Measurements from ENCODE around the gene KCNMA1.

KCNMA1 gene

DNA sequence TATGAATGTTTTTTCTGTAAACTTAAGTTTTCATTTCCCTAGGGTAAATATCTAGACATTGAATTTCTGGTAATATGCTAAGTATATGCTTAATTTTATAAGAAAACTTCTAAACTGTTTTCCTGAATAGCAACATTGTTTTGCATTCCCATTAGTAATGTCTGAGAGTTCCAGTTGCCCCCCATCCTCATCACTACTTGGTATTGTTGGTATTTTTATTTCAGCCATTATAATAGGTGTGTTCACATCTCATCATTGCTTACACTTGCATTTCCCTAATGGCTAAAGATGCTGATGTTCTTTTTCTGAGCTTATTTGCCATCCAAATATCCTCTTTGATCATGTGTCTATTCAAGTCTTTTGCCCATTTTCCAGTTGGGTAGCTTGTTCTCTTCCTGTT is 269.6 kb downstream of the KCNMA1 start:
- no peak overlapping the region for H3K27ac ChIP-seq
- TF ChIP-seq, protein P1, sequence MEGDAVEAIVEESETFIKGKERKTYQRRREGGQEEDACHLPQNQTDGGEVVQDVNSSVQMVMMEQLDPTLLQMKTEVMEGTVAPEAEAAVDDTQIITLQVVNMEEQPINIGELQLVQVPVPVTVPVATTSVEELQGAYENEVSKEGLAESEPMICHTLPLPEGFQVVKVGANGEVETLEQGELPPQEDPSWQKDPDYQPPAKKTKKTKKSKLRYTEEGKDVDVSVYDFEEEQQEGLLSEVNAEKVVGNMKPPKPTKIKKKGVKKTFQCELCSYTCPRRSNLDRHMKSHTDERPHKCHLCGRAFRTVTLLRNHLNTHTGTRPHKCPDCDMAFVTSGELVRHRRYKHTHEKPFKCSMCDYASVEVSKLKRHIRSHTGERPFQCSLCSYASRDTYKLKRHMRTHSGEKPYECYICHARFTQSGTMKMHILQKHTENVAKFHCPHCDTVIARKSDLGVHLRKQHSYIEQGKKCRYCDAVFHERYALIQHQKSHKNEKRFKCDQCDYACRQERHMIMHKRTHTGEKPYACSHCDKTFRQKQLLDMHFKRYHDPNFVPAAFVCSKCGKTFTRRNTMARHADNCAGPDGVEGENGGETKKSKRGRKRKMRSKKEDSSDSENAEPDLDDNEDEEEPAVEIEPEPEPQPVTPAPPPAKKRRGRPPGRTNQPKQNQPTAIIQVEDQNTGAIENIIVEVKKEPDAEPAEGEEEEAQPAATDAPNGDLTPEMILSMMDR (IDR thresholded peaks at IDR 0.05): no peak
- TF ChIP-seq ZFX (IDR thresholded peaks at IDR 0.05; ENCODE audit: borderline replicate concordance): no peak

DNA sequence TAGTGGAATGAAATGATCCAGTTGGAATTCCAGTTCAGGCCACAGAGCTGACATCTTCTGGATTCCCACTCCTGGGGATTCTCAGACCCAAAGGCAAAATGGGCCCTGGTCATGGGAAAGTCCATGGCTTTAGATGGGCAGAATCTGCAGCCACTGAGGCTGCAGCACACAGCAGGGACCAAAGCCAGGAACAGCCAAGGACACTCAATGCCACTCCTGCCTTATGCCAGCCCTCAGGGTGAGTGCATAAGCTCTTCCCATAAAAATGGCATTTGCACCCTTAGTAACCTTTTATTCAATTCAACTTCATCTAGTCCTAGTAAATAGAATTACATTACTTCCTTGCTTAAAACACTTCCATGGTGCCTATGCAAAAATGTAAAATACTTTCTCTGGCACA is 274.4 kb downstream of the KCNMA1 start:
- H3K27ac ChIP-seq: peak overlapping the region; percentile 44
- TF ChIP-seq, protein P1 (IDR thresholded peaks at IDR 0.05): no peak
- TF ChIP-seq ZFX (IDR thresholded peaks at IDR 0.05; ENCODE audit: borderline replicate concordance): no peak

DNA sequence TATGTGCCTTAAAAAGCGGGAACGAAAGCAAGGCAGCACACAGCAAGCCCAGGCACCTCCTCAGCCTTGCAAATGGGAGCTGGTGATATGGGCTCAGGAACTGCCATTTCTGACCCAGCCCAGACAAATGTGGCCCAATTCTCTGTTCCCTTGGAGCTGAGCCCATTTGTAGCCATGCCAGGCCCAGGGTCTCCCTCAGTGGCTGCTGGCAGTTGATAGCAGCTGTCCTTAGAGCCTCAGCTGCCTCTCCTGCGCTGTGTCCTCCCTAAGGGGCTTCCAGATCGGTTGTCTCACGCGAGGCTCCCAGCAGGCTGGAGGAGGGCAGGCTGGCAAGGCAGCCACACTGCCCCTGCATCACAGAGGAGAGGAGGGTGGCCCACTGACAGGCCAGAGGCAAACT is 275.8 kb downstream of the KCNMA1 start:
- TF ChIP-seq, protein P1 (IDR thresholded peaks at IDR 0.05): no peak
- TF ChIP-seq ZFX (IDR thresholded peaks at IDR 0.05; ENCODE audit: borderline replicate concordance): no peak
- H3K27ac ChIP-seq: no peak overlapping the region

DNA sequence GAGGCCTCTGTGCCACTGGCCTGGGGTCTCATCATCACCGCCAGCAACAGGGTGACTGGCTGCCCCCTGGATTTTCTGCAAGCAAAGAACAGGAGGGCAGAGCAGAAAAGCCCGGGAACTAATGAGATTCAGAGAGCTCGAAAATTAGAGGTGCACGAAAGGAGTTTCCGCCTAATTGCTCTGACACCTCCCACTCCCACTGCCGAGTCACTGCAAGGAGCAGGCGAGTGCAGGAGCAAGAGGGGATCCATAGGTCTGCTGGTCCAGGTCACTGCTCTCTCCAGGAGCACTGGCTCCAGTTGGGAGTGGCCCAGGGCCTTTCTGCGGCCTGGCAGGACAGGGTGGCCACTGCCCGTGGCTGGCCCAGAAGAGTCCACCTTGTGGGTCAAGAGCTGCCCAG is 276.2 kb downstream of the KCNMA1 start:
- TF ChIP-seq, protein P1 (IDR thresholded peaks at IDR 0.05): no peak
- TF ChIP-seq ZFX (IDR thresholded peaks at IDR 0.05; ENCODE audit: borderline replicate concordance): no peak

DNA sequence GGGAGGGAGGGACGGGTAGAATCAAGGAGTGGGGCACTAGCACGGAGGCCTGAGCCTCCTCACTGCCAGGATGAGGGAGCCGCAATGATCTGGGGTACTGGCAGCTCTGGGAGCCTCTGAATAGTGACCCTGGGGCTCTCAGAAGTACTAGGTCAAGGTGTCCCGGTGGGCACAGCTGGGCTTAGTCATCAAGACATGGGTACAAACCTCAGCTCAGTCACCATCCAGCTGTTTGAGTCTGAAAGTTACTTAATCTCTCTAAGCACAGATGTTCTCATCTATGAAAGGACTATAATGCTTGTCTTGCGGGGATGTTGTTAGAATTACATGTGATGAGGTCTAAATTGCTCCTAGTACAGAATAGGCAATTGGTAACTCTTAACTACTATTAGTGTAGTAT is 276.8 kb downstream of the KCNMA1 start:
- TF ChIP-seq, protein P1 (IDR thresholded peaks at IDR 0.05): no peak
- no peak for TF ChIP-seq ZFX (IDR thresholded peaks at IDR 0.05; ENCODE audit: borderline replicate concordance)
- H3K27ac ChIP-seq: no peak overlapping the region

More for the DNA sequence above, 276.2 kb downstream of the KCNMA1 start:
- H3K27ac ChIP-seq: no peak overlapping the region

DNA sequence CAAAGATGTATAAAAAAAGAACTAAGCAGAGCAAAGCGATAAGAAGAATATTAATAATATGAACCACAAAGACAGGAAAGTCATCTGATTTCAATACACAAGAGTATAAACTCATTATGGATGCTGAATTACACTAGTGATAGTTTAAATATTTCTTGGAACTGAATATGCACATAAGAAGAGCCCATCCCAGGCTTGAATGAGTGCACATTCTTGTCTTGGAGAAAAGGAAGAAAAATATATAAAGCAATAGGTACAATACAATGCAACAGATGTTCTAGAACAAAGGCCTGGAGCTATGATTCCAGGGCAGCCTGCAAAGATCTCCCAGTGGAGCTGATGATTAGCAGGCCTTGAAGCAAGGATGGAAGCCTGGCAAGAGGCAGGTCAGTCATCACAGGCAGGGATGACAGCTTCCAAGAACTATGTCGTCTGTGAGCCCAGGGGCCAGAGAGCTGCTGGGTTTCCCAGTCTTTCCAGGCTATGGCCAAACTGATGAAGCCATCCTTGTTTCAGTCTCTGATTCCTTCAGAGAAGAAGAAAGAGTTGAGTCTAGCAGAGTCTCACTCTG is 277.6 kb downstream of the KCNMA1 start:
- TF ChIP-seq ZFX (IDR thresholded peaks at IDR 0.05; ENCODE audit: borderline replicate concordance): no peak
- TF ChIP-seq, protein P1 (IDR thresholded peaks at IDR 0.05): no peak
- no peak overlapping the region for H3K27ac ChIP-seq

DNA sequence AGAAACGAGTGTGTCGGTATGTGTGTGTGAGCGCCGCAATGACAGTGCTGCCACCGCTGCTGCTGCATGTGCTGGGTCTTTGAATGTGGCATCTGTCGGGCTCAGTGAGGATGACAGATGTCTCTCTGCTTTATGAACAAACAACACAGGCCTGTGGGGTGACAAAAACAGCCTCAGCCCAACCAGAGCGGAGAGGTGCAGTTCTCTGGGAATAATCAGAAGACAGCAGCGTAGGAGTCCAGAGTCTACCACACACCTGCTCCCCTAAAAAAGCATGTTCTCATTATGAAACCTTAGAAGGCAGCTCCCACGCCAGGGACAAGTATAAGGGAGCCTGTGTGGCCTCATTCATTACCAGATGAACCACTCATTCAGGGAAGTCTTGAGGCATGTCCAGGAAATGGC is 278.3 kb downstream of the KCNMA1 start:
- TF ChIP-seq, protein P1 (IDR thresholded peaks at IDR 0.05): no peak
- TF ChIP-seq ZFX (IDR thresholded peaks at IDR 0.05; ENCODE audit: borderline replicate concordance): no peak
- H3K27ac ChIP-seq: no peak overlapping the region

All from 22Rv1 (cell line).